Panc1 (cell line): ENCODE results near the gene IFFO2.

Source experiments
- TCF7L2 ChIP-seq: IDR thresholded peaks from 2 replicates; pipeline ENCODE4 v1.6.1; 2011; ENCODE audit warnings: mild to moderate bottlenecking, low read depth, low read length, inconsistent platforms
- TF ChIP-seq, protein P1 (sequence below): fragments of 450-650 bp; IDR thresholded peaks from 2 replicates; pipeline ENCODE4 v1.5.1; 2017; ENCODE audit warnings: mild to moderate bottlenecking

DNA sequence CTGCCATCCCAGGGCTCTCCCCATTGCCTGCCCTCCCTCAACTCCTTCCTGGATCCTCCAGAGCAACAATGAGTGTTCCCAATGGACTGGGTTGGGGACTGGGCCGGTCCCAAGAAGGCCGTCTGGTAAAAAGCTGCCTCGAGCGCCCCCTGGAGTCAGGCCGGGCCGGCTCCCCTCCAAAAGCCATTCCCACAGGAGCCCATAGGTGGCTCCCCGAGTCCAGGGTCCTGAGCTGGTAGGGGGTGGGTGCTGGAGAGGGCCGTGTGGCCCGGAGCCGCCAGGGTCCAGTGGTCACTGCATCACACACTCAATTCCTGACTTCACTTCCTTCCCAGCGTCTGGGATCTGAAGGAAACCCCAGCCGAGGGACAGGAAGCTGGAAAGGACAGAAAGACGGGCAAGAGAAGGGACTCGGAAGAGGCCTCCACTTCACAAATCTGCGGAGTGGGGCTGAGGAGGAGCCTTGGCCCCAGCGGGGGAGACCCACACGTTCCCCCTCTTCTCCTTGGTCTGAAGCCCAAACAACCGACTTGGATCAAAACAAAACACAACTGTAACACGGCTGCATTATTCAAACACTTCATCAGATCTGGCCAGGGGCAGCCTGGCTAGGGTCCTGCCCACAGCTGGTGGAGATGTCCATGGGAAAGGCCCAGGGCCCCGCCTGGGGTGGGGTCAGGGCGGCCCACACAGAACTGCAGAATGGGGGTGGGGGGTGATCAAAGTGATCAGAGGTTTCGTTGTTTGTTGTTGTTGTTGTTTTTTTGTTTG is 43.2 kb downstream of the IFFO2 start:
- no peak for TF ChIP-seq TCF7L2
- TF ChIP-seq, protein P1, sequence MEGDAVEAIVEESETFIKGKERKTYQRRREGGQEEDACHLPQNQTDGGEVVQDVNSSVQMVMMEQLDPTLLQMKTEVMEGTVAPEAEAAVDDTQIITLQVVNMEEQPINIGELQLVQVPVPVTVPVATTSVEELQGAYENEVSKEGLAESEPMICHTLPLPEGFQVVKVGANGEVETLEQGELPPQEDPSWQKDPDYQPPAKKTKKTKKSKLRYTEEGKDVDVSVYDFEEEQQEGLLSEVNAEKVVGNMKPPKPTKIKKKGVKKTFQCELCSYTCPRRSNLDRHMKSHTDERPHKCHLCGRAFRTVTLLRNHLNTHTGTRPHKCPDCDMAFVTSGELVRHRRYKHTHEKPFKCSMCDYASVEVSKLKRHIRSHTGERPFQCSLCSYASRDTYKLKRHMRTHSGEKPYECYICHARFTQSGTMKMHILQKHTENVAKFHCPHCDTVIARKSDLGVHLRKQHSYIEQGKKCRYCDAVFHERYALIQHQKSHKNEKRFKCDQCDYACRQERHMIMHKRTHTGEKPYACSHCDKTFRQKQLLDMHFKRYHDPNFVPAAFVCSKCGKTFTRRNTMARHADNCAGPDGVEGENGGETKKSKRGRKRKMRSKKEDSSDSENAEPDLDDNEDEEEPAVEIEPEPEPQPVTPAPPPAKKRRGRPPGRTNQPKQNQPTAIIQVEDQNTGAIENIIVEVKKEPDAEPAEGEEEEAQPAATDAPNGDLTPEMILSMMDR = peak; percentile 100
